ENCODE measurements around the gene PCDHGA10. TPM values are rescaled to one million over a fixed set of nuclear protein-coding genes. Genes with fewer than 3 reads are reported as not detected.
"Not testable (repeated sequence)": the region's sequence is repeated elsewhere in the genome, so short reads cannot be mapped to it uniquely, and the experiment has no call there.

PCDHGA10 gene
- total RNA-seq, 6 donors from 2014 or later = 3.0 to 19.9 (median 4.3) TPM

- no peaks in the 10 kb centered on the region for H3K36me3 ChIP-seq
- H3K9me3 ChIP-seq = peaks cover 63 to 82% (median 76%) of the 10 kb centered on the region in 4 donors
- 16 to 18% methylated on average over 33 of the region's 33 CpGs for WGBS, 2 donors
- no peak within 1 kb of the TSS for H3K27ac ChIP-seq
- TF ChIP-seq, protein P1, sequence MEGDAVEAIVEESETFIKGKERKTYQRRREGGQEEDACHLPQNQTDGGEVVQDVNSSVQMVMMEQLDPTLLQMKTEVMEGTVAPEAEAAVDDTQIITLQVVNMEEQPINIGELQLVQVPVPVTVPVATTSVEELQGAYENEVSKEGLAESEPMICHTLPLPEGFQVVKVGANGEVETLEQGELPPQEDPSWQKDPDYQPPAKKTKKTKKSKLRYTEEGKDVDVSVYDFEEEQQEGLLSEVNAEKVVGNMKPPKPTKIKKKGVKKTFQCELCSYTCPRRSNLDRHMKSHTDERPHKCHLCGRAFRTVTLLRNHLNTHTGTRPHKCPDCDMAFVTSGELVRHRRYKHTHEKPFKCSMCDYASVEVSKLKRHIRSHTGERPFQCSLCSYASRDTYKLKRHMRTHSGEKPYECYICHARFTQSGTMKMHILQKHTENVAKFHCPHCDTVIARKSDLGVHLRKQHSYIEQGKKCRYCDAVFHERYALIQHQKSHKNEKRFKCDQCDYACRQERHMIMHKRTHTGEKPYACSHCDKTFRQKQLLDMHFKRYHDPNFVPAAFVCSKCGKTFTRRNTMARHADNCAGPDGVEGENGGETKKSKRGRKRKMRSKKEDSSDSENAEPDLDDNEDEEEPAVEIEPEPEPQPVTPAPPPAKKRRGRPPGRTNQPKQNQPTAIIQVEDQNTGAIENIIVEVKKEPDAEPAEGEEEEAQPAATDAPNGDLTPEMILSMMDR (IDR thresholded peaks at IDR 0.05) = peak in 3 of 6 experiments; percentile 14 to 37 (median 32)
- TF ChIP-seq POLR2AphosphoS5 (IDR thresholded peaks at IDR 0.05) (no peak), POLR2A (IDR thresholded peaks at IDR 0.05) (no peak), EP300 (IDR thresholded peaks at IDR 0.05) (no peak)
- DNase-seq (peak in 1 of 2 donors; percentile 63), ATAC-seq (ENCODE audit: low FRiP score in 2 of 2) (peak in 1 of 2 donors; percentile 85)
- peak within 1 kb of the TSS in 3 of 4 donors; percentile 17 to 35 (median 34) for H3K4me3 ChIP-seq
- H3K27me3 ChIP-seq = no peaks in the 10 kb centered on the region
- H3K4me1 ChIP-seq = peaks cover 0 to 11% (median 2%) of the 10 kb centered on the region in 4 donors
These were observed 17.7 kb downstream of the PCDHGA10 start, which contains the start of gene PCDHGA12 for GRCh38 chr5:141430332-141431113. Gene PCDHGA12 (plus strand): TSS chr5:141430507. CDS start chr5:141430760, 253 bp downstream.

GRCh38 chr5:141431286-141431685 lies 18.5 kb downstream of the PCDHGA10 start:
- Histone ChIP-seq H3K4me3 (peak overlapping the region in 3 of 4 donors; percentile 17 to 35 (median 34)), H3K4me1 (peaks cover 0 to 11% (median 2%) of the 10 kb centered on the region in 4 donors), H3K36me3 (no peaks in the 10 kb centered on the region), H3K27me3 (no peaks in the 10 kb centered on the region), H3K9me3 (peaks cover 61 to 82% (median 71%) of the 10 kb centered on the region in 4 donors), H3K27ac (no peak overlapping the region)
- ATAC-seq (ENCODE audit: low FRiP score in 2 of 2) (peak in 1 of 2 donors; percentile 7), DNase-seq (peak in 1 of 2 donors; percentile 78)
- TF ChIP-seq, protein P1 (IDR thresholded peaks at IDR 0.05) = no peak
- no peak for TF ChIP-seq EP300 (IDR thresholded peaks at IDR 0.05)
- TF ChIP-seq POLR2AphosphoS5 (IDR thresholded peaks at IDR 0.05) = no peak
- TF ChIP-seq POLR2A (IDR thresholded peaks at IDR 0.05) = no peak
- 22% methylated on average over 19 to 35 of the region's 37 CpGs for WGBS, 2 donors

DNA sequence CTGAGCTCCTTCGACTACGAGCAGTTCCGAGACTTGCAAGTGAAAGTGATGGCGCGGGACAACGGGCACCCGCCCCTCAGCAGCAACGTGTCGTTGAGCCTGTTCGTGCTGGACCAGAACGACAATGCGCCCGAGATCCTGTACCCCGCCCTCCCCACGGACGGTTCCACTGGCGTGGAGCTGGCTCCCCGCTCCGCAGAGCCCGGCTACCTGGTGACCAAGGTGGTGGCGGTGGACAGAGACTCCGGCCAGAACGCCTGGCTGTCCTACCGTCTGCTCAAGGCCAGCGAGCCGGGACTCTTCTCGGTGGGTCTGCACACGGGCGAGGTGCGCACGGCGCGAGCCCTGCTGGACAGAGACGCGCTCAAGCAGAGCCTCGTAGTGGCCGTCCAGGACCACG lies 19.5 kb downstream of the PCDHGA10 start:
- not testable (repeated sequence) for H3K27ac ChIP-seq; ATAC-seq (ENCODE audit: low FRiP score in 2 of 2); H3K4me3 ChIP-seq; H3K36me3 ChIP-seq; H3K27me3 ChIP-seq
- DNase-seq = peak in 1 of 2 donors; percentile 68
- Histone ChIP-seq H3K4me1 (peaks cover 0 to 11% (median 2%) of the 10 kb centered on the region in 4 donors), H3K9me3 (peaks cover 53 to 81% (median 68%) of the 10 kb centered on the region in 4 donors)
- WGBS, 2 donors = 39 to 51% methylated on average over 2 to 29 of the region's 38 CpGs

- Histone ChIP-seq H3K4me1 (peaks cover 0 to 11% (median 2%) of the 10 kb centered on the region in 4 donors), H3K9me3 (peaks cover 49 to 81% (median 64%) of the 10 kb centered on the region in 4 donors)
- H3K36me3 ChIP-seq; H3K4me3 ChIP-seq; ATAC-seq (ENCODE audit: low FRiP score in 2 of 2); H3K27ac ChIP-seq; H3K27me3 ChIP-seq: not testable (repeated sequence)
- 26 to 30% methylated on average over 13 to 29 of the region's 29 CpGs for WGBS, 2 donors
- peak in 1 of 2 donors; percentile 76 for DNase-seq
These were observed 19.9 kb downstream of the PCDHGA10 start for GRCh38 chr5:141432726-141433125.

DNA sequence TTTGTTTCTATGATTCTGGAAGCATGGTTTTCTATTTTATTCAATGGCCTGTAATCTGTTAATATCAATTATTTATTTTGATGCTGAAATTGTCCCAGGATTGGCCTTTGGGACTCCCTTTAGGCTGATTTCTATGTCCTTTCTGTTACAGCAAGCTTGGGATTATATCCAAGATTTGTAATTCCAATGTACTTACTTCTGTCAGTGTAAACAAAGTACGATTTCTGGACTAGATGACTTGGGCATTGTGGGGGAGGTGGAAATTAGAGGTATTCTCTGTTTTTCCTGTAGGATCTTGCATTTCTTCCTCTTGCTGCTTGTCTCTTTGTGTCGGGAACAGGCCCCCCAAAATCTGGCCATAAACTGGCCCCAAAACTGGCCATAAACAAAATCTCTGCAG lies 21.2 kb downstream of the PCDHGA10 start:
- Histone ChIP-seq H3K4me3 (no peak overlapping the region), H3K4me1 (peaks cover 0 to 11% (median 2%) of the 10 kb centered on the region in 4 donors), H3K9me3 (peaks cover 42 to 76% (median 53%) of the 10 kb centered on the region in 4 donors), H3K27ac (no peak overlapping the region), H3K36me3 (no peaks in the 10 kb centered on the region), H3K27me3 (no peaks in the 10 kb centered on the region)
- WGBS, 2 donors = 81 to 88% methylated on average over 2 of the region's 2 CpGs
- ATAC-seq (ENCODE audit: low FRiP score in 2 of 2) (no peak), DNase-seq (no peak)
- no peak for TF ChIP-seq EP300 (IDR thresholded peaks at IDR 0.05)
- TF ChIP-seq, protein P1 (IDR thresholded peaks at IDR 0.05) = no peak
- TF ChIP-seq POLR2A (IDR thresholded peaks at IDR 0.05) = no peak
- TF ChIP-seq POLR2AphosphoS5 (IDR thresholded peaks at IDR 0.05) = no peak

All from upper lobe of left lung (tissue), 6 donors.